DOHH2 (cell line): ENCODE data around the gene HSDL2.

ENCODE experiments used
- H3F3A ChIP-seq: fragments of 200-600 bp; sonication (generic), shearing (Covaris generic); 2 replicates; pipeline ENCODE4 v1.6.0; 2016; ENCODE audit warnings: antibody characterized with exemption, mild to moderate bottlenecking; ENCODE audit not compliant: control insufficient read depth, insufficient read depth
- H3K27ac ChIP-seq: fragments of 200-600 bp; sonication (generic); 2 replicates; pipeline ENCODE4 v1.5.1; 2014; ENCODE audit warnings: low read depth, mild to moderate bottlenecking, low read length, moderate library complexity
- H3K27me3 ChIP-seq: fragments of 200-600 bp; sonication (generic); 2 replicates; pipeline ENCODE4 v1.6.1; 2014; ENCODE audit warnings: mild to moderate bottlenecking, low read length, mixed read lengths; ENCODE audit not compliant: control insufficient read depth
- H3K36me3 ChIP-seq: fragments of 200-600 bp; sonication (generic); 2 replicates; pipeline ENCODE4 v1.6.1; 2014; ENCODE audit warnings: mild to moderate bottlenecking, low read length, moderate library complexity, mixed read lengths; ENCODE audit not compliant: control insufficient read depth
- H3K4me1 ChIP-seq: fragments of 200-600 bp; sonication (generic); 2 replicates; pipeline ENCODE4 v1.6.1; 2014; ENCODE audit warnings: mild to moderate bottlenecking, low read length, mixed read lengths; ENCODE audit not compliant: control insufficient read depth
- H3K4me2 ChIP-seq: fragments of 200-600 bp; sonication (generic); 2 replicates; pipeline ENCODE4 v1.6.0; 2014; ENCODE audit warnings: mild to moderate bottlenecking, low read length, moderate library complexity
- H3K4me3 ChIP-seq: fragments of 200-600 bp; sonication (generic); 2 replicates; pipeline ENCODE4 v1.5.1; 2014; ENCODE audit warnings: mild to moderate bottlenecking, low read length, mixed read lengths
- H3K79me2 ChIP-seq: fragments of 200-600 bp; sonication (generic); 2 replicates; pipeline ENCODE4 v1.6.1; 2014; ENCODE audit warnings: mild to moderate bottlenecking, low read length, mixed read lengths; ENCODE audit not compliant: control insufficient read depth
- H3K9me2 ChIP-seq: fragments of 200-600 bp; sonication (generic); replicated peaks from 2 replicates; pipeline ENCODE4 v1.6.1; 2014; ENCODE audit warnings: mild to moderate bottlenecking, low read length, mixed read lengths; ENCODE audit not compliant: control insufficient read depth
- H3K9me3 ChIP-seq: fragments of 200-600 bp; sonication (generic); 2 replicates; pipeline ENCODE4 v1.6.1; 2014; ENCODE audit warnings: antibody characterized with exemption, low read length, mixed read lengths; ENCODE audit not compliant: control insufficient read depth, insufficient read depth
- H4K20me1 ChIP-seq: fragments of 200-600 bp; sonication (generic); 2 replicates; pipeline ENCODE4 v1.6.0; 2014; ENCODE audit warnings: low read depth, mild to moderate bottlenecking, antibody characterized with exemption, low read length, moderate library complexity; ENCODE audit not compliant: control insufficient read depth, insufficient read depth
- EZH2phosphoT487 ChIP-seq: fragments of 200-600 bp; sonication (generic); IDR thresholded peaks from 2 replicates; pipeline ENCODE4 v1.6.1; 2017; ENCODE audit warnings: borderline replicate concordance, mild to moderate bottlenecking, antibody characterized with exemption, low read length, moderate library complexity, mixed read lengths
- TF ChIP-seq, protein P1 (sequence below): fragments of 200-600 bp; sonication (generic); IDR thresholded peaks from one replicate; pipeline ENCODE4 v1.5.1; 2014; ENCODE audit warnings: antibody characterized with exemption, mild to moderate bottlenecking, low read depth, low read length; ENCODE audit not compliant: poor library complexity, severe bottlenecking

The HSDL2 gene

GRCh38 chr9:112484607-112485006 is 104.7 kb downstream of the HSDL2 start:
- Histone ChIP-seq H3K9me3 (no peaks in the 10 kb centered on the region), H3K4me3 (no peak overlapping the region), H4K20me1 (no peaks in the 10 kb centered on the region), H3K9me2 (no peaks in the 10 kb centered on the region), H3K79me2 (peaks cover 37% of the 10 kb centered on the region), H3K27ac (no peak overlapping the region), H3F3A (no peaks in the 10 kb centered on the region), H3K4me1 (peaks cover 26% of the 10 kb centered on the region), H3K36me3 (0 out of 2 replicates have a peak, but pooled peaks cover 3% of the 10 kb centered on the region), H3K4me2 (no peak overlapping the region), H3K27me3 (no peaks in the 10 kb centered on the region)
- TF ChIP-seq, protein P1, sequence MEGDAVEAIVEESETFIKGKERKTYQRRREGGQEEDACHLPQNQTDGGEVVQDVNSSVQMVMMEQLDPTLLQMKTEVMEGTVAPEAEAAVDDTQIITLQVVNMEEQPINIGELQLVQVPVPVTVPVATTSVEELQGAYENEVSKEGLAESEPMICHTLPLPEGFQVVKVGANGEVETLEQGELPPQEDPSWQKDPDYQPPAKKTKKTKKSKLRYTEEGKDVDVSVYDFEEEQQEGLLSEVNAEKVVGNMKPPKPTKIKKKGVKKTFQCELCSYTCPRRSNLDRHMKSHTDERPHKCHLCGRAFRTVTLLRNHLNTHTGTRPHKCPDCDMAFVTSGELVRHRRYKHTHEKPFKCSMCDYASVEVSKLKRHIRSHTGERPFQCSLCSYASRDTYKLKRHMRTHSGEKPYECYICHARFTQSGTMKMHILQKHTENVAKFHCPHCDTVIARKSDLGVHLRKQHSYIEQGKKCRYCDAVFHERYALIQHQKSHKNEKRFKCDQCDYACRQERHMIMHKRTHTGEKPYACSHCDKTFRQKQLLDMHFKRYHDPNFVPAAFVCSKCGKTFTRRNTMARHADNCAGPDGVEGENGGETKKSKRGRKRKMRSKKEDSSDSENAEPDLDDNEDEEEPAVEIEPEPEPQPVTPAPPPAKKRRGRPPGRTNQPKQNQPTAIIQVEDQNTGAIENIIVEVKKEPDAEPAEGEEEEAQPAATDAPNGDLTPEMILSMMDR = no peak
- no peak for TF ChIP-seq EZH2phosphoT487

DNA sequence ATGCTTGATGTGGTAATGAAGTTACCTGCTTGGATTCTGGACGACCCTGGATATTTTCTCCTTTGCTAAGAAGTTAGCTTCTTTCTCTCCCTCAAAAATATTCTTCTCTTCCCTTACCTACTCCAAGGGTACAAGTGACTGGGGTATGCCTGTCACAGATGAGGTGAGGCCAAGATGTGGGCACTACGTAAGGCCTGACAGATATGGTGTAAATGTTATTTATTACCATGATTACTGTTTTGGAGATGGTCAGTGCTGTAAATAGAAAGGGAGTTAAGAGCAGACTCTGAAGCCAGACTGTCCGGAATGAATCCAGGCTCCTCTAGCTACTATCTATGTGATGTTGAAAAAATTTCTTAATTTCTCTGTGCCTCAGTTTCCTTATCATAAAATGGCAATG is 105.7 kb downstream of the HSDL2 start:
- TF ChIP-seq, protein P1 = no peak
- no peak for TF ChIP-seq EZH2phosphoT487
- H3K27me3 ChIP-seq = no peaks in the 10 kb centered on the region
- peaks cover 47% of the 10 kb centered on the region for H3K79me2 ChIP-seq
- H3K4me2 ChIP-seq = peak overlapping the region; percentile 77
- no peaks in the 10 kb centered on the region for H3F3A ChIP-seq
- no peaks in the 10 kb centered on the region for H4K20me1 ChIP-seq
- H3K9me2 ChIP-seq = no peaks in the 10 kb centered on the region
- 0 out of 2 replicates have a peak, but pooled peaks cover 3% of the 10 kb centered on the region for H3K36me3 ChIP-seq
- H3K4me3 ChIP-seq = peak overlapping the region; percentile 88
- no peaks in the 10 kb centered on the region for H3K9me3 ChIP-seq
- peaks cover 30% of the 10 kb centered on the region for H3K4me1 ChIP-seq
- no peak overlapping the region for H3K27ac ChIP-seq

- Histone ChIP-seq H3K9me2 (no peaks in the 10 kb centered on the region), H3K36me3 (0 out of 2 replicates have a peak, but pooled peaks cover 3% of the 10 kb centered on the region), H3F3A (no peaks in the 10 kb centered on the region), H3K4me2 (peak within 1 kb of the TSS; percentile 77), H3K4me1 (peaks cover 30% of the 10 kb centered on the region), H3K4me3 (peak within 1 kb of the TSS; percentile 89), H3K79me2 (peaks cover 55% of the 10 kb centered on the region), H3K27ac (peak within 1 kb of the TSS; percentile 64), H3K9me3 (no peaks in the 10 kb centered on the region), H4K20me1 (no peaks in the 10 kb centered on the region), H3K27me3 (no peaks in the 10 kb centered on the region)
- TF ChIP-seq, protein P1 = no peak
- TF ChIP-seq EZH2phosphoT487 = no peak
Measured at GRCh38 chr9:112486221-112487007, 106.5 kb downstream of the HSDL2 start, which contains the start of gene KIAA1958. Gene KIAA1958, plus strand, starts transcription at chr9:112486827. Its CDS starts 87,254 bp downstream, at chr9:112574081.
